Kidney (tissue), 14 donors: ENCODE results near the gene ENAH. TPM values are rescaled to one million over a fixed set of nuclear protein-coding genes. Genes with fewer than 3 reads are reported as not detected.

Experiments
- DNase-seq, 5 donors: peaks; one replicate each; pipeline ENCODE4 v3.0.0-alpha.2; 2013 to 2020
- FAIRE-seq: peaks from 2 replicates; lab custom pipeline; 2012; peaks lifted over from hg19 to GRCh38; lab: Jason Lieb, UNC
- H3K27ac ChIP-seq, 2 donors: one replicate each; pipeline ENCODE4 v1.7.0; 2013; ENCODE audit warnings: low read depth in 2 of 2, low read length in 2 of 2, inconsistent platforms in 1 of 2
- H3K27me3 ChIP-seq: one replicate; pipeline ENCODE4 v1.7.1; 2013; ENCODE audit warnings: low read length, inconsistent platforms; ENCODE audit not compliant: control insufficient read depth, insufficient read depth
- H3K36me3 ChIP-seq, 3 donors: one replicate each; pipeline versions ENCODE4 v1.7.0 to v1.7.1; 2013; ENCODE audit warnings: low read length in 3 of 3, control low read depth in 1 of 3, inconsistent platforms in 1 of 3; ENCODE audit not compliant: insufficient read depth in 3 of 3, control insufficient read depth in 2 of 3
- H3K4me1 ChIP-seq, 3 donors: one replicate each; pipeline versions ENCODE4 v1.7.0 to v1.7.1; 2013; ENCODE audit warnings: low read length in 3 of 3, inconsistent platforms in 1 of 3, low read depth in 1 of 3; ENCODE audit not compliant: control insufficient read depth in 2 of 3, insufficient read depth in 2 of 3
- H3K4me3 ChIP-seq, 3 donors: one replicate each; pipeline versions ENCODE4 v1.7.0 to v1.8.1; 2013; ENCODE audit warnings: low read length in 3 of 3, control low read depth in 1 of 3, inconsistent platforms in 1 of 3
- H3K9ac ChIP-seq, 3 donors: one replicate each; pipeline versions ENCODE4 v1.7.0 to v1.7.1; 2013; ENCODE audit warnings: low read length in 3 of 3, control low read depth in 1 of 3, inconsistent platforms in 1 of 3
- H3K9me3 ChIP-seq, 3 donors: one replicate each; pipeline versions ENCODE4 v1.7.0 to v1.7.1; 2013; ENCODE audit warnings: low read length in 3 of 3, control low read depth in 1 of 3, inconsistent platforms in 1 of 3; ENCODE audit not compliant: control insufficient read depth in 2 of 3, insufficient read depth in 1 of 3
- intact Hi-C: fragments of 100-400 bp; cut with DNase I; formaldehyde crosslinking; loops from one replicate; pipeline ENCODE4 v1.11.1; 2022
- polyA plus RNA-seq: library from polyadenylated mRNA; stranded (reverse); fragments of 350-450 nt; fragmentation: Illumina TruSeq; extraction: RNeasy Lipid Tissue Mini Kit (QIAGEN cat#74804); gene quantifications from one replicate; pipeline ENCODE4 v1.2.3, GENCODE V29; 2014; ENCODE audit warnings: low read depth, low replicate concordance; ENCODE audit not compliant: insufficient read depth
- total RNA-seq: library from RNA; stranded (reverse); fragmentation: NEBNext Ultra II Directional; extraction: Animal tissue kit (Norgen Biotek cat#: 25700); gene quantifications from one replicate; pipeline ENCODE4 v1.2.1, GENCODE V29; 2021
- TF ChIP-seq, protein P1 (sequence below): IDR thresholded peaks from 3 replicates; pipeline ENCODE4 v1.5.1; 2012; ENCODE audit warnings: mild to moderate bottlenecking, moderate library complexity, borderline replicate concordance; ENCODE audit not compliant: insufficient read depth; ENCODE audit errors: extremely low read depth
- donor health status: control.
- donor health status: control.
- donor health status: control.
- donor health status: control.
- donor health status: control.
- donor health status: DM: yes; HTN: yes; CAD: no.
- donor health status: Normal renal cell carcinoma (clear cell type).

The ENAH gene
- total and polyA plus RNA-seq, 2 donors from 2014 or later = 6.2 to 42.3 TPM

DNA sequence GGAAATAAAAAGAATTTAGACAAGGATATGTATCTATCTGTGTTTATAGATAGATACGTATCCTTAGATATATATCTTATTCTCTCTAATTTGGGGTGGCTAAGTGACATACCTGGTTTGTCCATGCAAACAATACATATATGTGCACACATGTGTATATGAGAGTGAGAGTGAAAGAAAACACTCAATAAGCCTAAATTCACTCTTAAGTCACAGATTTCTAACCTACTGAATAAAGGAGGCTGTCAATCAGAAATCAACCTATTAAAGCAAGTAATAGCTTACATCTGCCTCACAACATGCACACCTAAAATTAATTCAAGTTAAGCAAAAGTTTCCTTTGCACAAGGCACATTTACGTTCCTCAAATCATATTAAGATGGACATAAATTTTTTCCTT lies 118.2 kb downstream of the ENAH start:
- TF ChIP-seq, protein P1, sequence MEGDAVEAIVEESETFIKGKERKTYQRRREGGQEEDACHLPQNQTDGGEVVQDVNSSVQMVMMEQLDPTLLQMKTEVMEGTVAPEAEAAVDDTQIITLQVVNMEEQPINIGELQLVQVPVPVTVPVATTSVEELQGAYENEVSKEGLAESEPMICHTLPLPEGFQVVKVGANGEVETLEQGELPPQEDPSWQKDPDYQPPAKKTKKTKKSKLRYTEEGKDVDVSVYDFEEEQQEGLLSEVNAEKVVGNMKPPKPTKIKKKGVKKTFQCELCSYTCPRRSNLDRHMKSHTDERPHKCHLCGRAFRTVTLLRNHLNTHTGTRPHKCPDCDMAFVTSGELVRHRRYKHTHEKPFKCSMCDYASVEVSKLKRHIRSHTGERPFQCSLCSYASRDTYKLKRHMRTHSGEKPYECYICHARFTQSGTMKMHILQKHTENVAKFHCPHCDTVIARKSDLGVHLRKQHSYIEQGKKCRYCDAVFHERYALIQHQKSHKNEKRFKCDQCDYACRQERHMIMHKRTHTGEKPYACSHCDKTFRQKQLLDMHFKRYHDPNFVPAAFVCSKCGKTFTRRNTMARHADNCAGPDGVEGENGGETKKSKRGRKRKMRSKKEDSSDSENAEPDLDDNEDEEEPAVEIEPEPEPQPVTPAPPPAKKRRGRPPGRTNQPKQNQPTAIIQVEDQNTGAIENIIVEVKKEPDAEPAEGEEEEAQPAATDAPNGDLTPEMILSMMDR = no peak
- no peaks in the 10 kb centered on the region for H3K4me1 ChIP-seq
- no peaks in the 10 kb centered on the region for H3K9me3 ChIP-seq
- peaks cover 0 to 2% (median 0%) of the 10 kb centered on the region in 3 donors for H3K36me3 ChIP-seq
- FAIRE-seq = no peak
- no peak overlapping the region for H3K9ac ChIP-seq
- no peak overlapping the region for H3K4me3 ChIP-seq
- intact Hi-C loops = no loop called here
- H3K27ac ChIP-seq = no peak overlapping the region
- no peak for DNase-seq
- H3K27me3 ChIP-seq = no peaks in the 10 kb centered on the region

DNA sequence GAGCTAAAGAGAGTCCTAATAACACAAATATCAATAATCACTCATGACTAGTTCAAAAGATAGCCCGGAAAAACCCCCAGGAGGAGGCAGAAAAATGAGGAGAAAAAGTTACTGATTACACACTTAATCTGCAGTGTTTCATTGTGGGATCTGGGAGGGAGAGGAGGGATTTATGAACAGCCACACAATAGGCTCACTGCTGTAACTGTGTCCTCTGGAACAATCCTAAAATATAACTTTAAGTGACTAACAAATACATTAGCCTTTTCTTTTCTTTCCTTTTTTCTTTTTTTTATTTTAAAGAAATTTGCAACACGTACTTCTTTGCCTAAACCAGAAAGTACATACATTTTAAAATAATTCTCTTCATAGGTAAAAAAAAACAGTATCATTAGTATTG lies 118.8 kb downstream of the ENAH start:
- Histone ChIP-seq H3K27ac (no peak overlapping the region), H3K4me1 (no peaks in the 10 kb centered on the region), H3K4me3 (no peak overlapping the region), H3K36me3 (peaks cover 0 to 2% (median 0%) of the 10 kb centered on the region in 3 donors), H3K9me3 (no peaks in the 10 kb centered on the region), H3K9ac (no peak overlapping the region), H3K27me3 (no peaks in the 10 kb centered on the region)
- FAIRE-seq = no peak
- no peak for DNase-seq
- TF ChIP-seq, protein P1 = no peak
- intact Hi-C loops = no loop called here

DNA sequence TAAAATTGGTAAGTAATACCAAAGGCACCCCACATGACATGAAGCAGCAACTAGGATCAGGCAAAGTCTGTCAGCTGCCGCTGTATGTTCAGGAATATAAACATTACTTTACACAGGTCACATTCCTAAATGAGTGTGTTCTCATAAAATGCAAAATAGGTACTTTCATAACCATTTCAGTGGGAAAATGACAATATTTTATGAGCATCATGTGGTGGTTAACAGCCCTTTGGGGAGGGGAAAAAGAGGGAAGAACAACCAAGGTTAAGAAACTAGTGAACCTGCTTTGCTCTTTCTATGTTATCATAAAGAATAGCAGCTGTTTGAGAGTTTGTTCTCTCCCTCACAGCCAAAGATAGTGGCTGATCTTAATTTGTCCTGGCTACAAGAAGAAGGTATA lies 119.7 kb downstream of the ENAH start:
- FAIRE-seq = no peak

More for the DNA sequence above, 119.7 kb downstream of the ENAH start:
- TF ChIP-seq, protein P1 = no peak
- H3K9ac ChIP-seq = no peak overlapping the region
- no peak overlapping the region for H3K27ac ChIP-seq
- H3K4me1 ChIP-seq = no peaks in the 10 kb centered on the region
- intact Hi-C loops = no loop called here
- peaks cover 0 to 2% (median 0%) of the 10 kb centered on the region in 3 donors for H3K36me3 ChIP-seq
- DNase-seq = no peak
- no peak overlapping the region for H3K4me3 ChIP-seq
- H3K27me3 ChIP-seq = no peaks in the 10 kb centered on the region
- no peaks in the 10 kb centered on the region for H3K9me3 ChIP-seq
